ENCODE measurements around the gene TBC1D5.

Gene TBC1D5

GRCh38 chr3:17585394-17586325, 156.8 kb downstream of the TBC1D5 start:
- Histone ChIP-seq H3K4me1 (ENCODE audit: control insufficient read depth, insufficient read depth, low read length) (peaks cover 12% of the 10 kb centered on the region), H3K4me3 (ENCODE audit: low read depth, low read length) (no peak overlapping the region), H3K9ac (ENCODE audit: low read depth, low read length) (no peak overlapping the region), H3K36me3 (ENCODE audit: control insufficient read depth, insufficient read depth, low read length) (no peaks in the 10 kb centered on the region), H3K9me3 (ENCODE audit: control insufficient read depth, insufficient read depth, low read length) (peaks cover 9% of the 10 kb centered on the region), H3K27ac (ENCODE audit: low read depth, low read length) (peak overlapping the region; percentile 65), H3K27me3 (ENCODE audit: control insufficient read depth, insufficient read depth, low read length) (no peaks in the 10 kb centered on the region)

GRCh38 chr3:17584066-17584465, 158.4 kb downstream of the TBC1D5 start:
- no peak overlapping the region for H3K4me3 ChIP-seq (ENCODE audit: low read depth, low read length)
- H3K9me3 ChIP-seq (ENCODE audit: control insufficient read depth, insufficient read depth, low read length): no peaks in the 10 kb centered on the region
- H3K27me3 ChIP-seq (ENCODE audit: control insufficient read depth, insufficient read depth, low read length): no peaks in the 10 kb centered on the region
- H3K9ac ChIP-seq (ENCODE audit: low read depth, low read length): no peak overlapping the region
- H3K27ac ChIP-seq (ENCODE audit: low read depth, low read length): no peak overlapping the region
- H3K4me1 ChIP-seq (ENCODE audit: control insufficient read depth, insufficient read depth, low read length): peaks cover 12% of the 10 kb centered on the region
- H3K36me3 ChIP-seq (ENCODE audit: control insufficient read depth, insufficient read depth, low read length): no peaks in the 10 kb centered on the region

- H3K9me3 ChIP-seq (ENCODE audit: control insufficient read depth, insufficient read depth, low read length): no peaks in the 10 kb centered on the region
- peaks cover 12% of the 10 kb centered on the region for H3K4me1 ChIP-seq (ENCODE audit: control insufficient read depth, insufficient read depth, low read length)
- H3K27ac ChIP-seq (ENCODE audit: low read depth, low read length): no peak overlapping the region
- H3K4me3 ChIP-seq (ENCODE audit: low read depth, low read length): no peak overlapping the region
- no peaks in the 10 kb centered on the region for H3K36me3 ChIP-seq (ENCODE audit: control insufficient read depth, insufficient read depth, low read length)
- no peak overlapping the region for H3K9ac ChIP-seq (ENCODE audit: low read depth, low read length)
- no peaks in the 10 kb centered on the region for H3K27me3 ChIP-seq (ENCODE audit: control insufficient read depth, insufficient read depth, low read length)
These were observed 158.9 kb downstream of the TBC1D5 start for GRCh38 chr3:17583530-17583929.

GRCh38 chr3:17581421-17582080, 160.9 kb downstream of the TBC1D5 start:
- peaks cover 12% of the 10 kb centered on the region for H3K4me1 ChIP-seq (ENCODE audit: control insufficient read depth, insufficient read depth, low read length)
- no peaks in the 10 kb centered on the region for H3K9me3 ChIP-seq (ENCODE audit: control insufficient read depth, insufficient read depth, low read length)
- no peak overlapping the region for H3K4me3 ChIP-seq (ENCODE audit: low read depth, low read length)
- no peak overlapping the region for H3K9ac ChIP-seq (ENCODE audit: low read depth, low read length)
- no peaks in the 10 kb centered on the region for H3K36me3 ChIP-seq (ENCODE audit: control insufficient read depth, insufficient read depth, low read length)
- no peaks in the 10 kb centered on the region for H3K27me3 ChIP-seq (ENCODE audit: control insufficient read depth, insufficient read depth, low read length)
- no peak overlapping the region for H3K27ac ChIP-seq (ENCODE audit: low read depth, low read length)

GRCh38 chr3:17580901-17581300, 161.5 kb downstream of the TBC1D5 start:
- Histone ChIP-seq H3K4me1 (ENCODE audit: control insufficient read depth, insufficient read depth, low read length) (peaks cover 6% of the 10 kb centered on the region), H3K4me3 (ENCODE audit: low read depth, low read length) (no peak overlapping the region), H3K27ac (ENCODE audit: low read depth, low read length) (no peak overlapping the region)

GRCh38 chr3:17579289-17580031, 163.0 kb downstream of the TBC1D5 start:
- H3K27me3 ChIP-seq (ENCODE audit: control insufficient read depth, insufficient read depth, low read length): no peaks in the 10 kb centered on the region
- no peak overlapping the region for H3K27ac ChIP-seq (ENCODE audit: low read depth, low read length)
- no peak overlapping the region for H3K9ac ChIP-seq (ENCODE audit: low read depth, low read length)
- no peaks in the 10 kb centered on the region for H3K9me3 ChIP-seq (ENCODE audit: control insufficient read depth, insufficient read depth, low read length)
- no peaks in the 10 kb centered on the region for H3K36me3 ChIP-seq (ENCODE audit: control insufficient read depth, insufficient read depth, low read length)
- no peaks in the 10 kb centered on the region for H3K4me1 ChIP-seq (ENCODE audit: control insufficient read depth, insufficient read depth, low read length)
- no peak overlapping the region for H3K4me3 ChIP-seq (ENCODE audit: low read depth, low read length)

More at GRCh38 chr3:17580901-17581300, 161.5 kb downstream of the TBC1D5 start:
- H3K27me3 ChIP-seq (ENCODE audit: control insufficient read depth, insufficient read depth, low read length): no peaks in the 10 kb centered on the region
- no peaks in the 10 kb centered on the region for H3K36me3 ChIP-seq (ENCODE audit: control insufficient read depth, insufficient read depth, low read length)
- H3K9ac ChIP-seq (ENCODE audit: low read depth, low read length): no peak overlapping the region
- no peaks in the 10 kb centered on the region for H3K9me3 ChIP-seq (ENCODE audit: control insufficient read depth, insufficient read depth, low read length)

GRCh38 chr3:17577796-17578520, 164.5 kb downstream of the TBC1D5 start:
- H3K4me3 ChIP-seq (ENCODE audit: low read depth, low read length): no peak overlapping the region
- no peak overlapping the region for H3K27ac ChIP-seq (ENCODE audit: low read depth, low read length)
- H3K36me3 ChIP-seq (ENCODE audit: control insufficient read depth, insufficient read depth, low read length): no peaks in the 10 kb centered on the region
- H3K9me3 ChIP-seq (ENCODE audit: control insufficient read depth, insufficient read depth, low read length): no peaks in the 10 kb centered on the region
- H3K27me3 ChIP-seq (ENCODE audit: control insufficient read depth, insufficient read depth, low read length): no peaks in the 10 kb centered on the region
- no peaks in the 10 kb centered on the region for H3K4me1 ChIP-seq (ENCODE audit: control insufficient read depth, insufficient read depth, low read length)
- no peak overlapping the region for H3K9ac ChIP-seq (ENCODE audit: low read depth, low read length)

- no peak overlapping the region for H3K4me3 ChIP-seq (ENCODE audit: low read depth, low read length)
- H3K27ac ChIP-seq (ENCODE audit: low read depth, low read length): no peak overlapping the region
- no peaks in the 10 kb centered on the region for H3K27me3 ChIP-seq (ENCODE audit: control insufficient read depth, insufficient read depth, low read length)
- H3K36me3 ChIP-seq (ENCODE audit: control insufficient read depth, insufficient read depth, low read length): no peaks in the 10 kb centered on the region
- H3K9me3 ChIP-seq (ENCODE audit: control insufficient read depth, insufficient read depth, low read length): no peaks in the 10 kb centered on the region
- H3K4me1 ChIP-seq (ENCODE audit: control insufficient read depth, insufficient read depth, low read length): no peaks in the 10 kb centered on the region
- no peak overlapping the region for H3K9ac ChIP-seq (ENCODE audit: low read depth, low read length)
These were observed 169.0 kb downstream of the TBC1D5 start for GRCh38 chr3:17573396-17573795.

- H3K4me3 ChIP-seq (ENCODE audit: low read depth, low read length): no peak overlapping the region
- H3K9ac ChIP-seq (ENCODE audit: low read depth, low read length): no peak overlapping the region
- no peaks in the 10 kb centered on the region for H3K4me1 ChIP-seq (ENCODE audit: control insufficient read depth, insufficient read depth, low read length)
- H3K9me3 ChIP-seq (ENCODE audit: control insufficient read depth, insufficient read depth, low read length): no peaks in the 10 kb centered on the region
- no peaks in the 10 kb centered on the region for H3K36me3 ChIP-seq (ENCODE audit: control insufficient read depth, insufficient read depth, low read length)
- H3K27me3 ChIP-seq (ENCODE audit: control insufficient read depth, insufficient read depth, low read length): no peaks in the 10 kb centered on the region
- H3K27ac ChIP-seq (ENCODE audit: low read depth, low read length): no peak overlapping the region
These were observed 170.7 kb downstream of the TBC1D5 start for GRCh38 chr3:17571686-17572085.

GRCh38 chr3:17562845-17563244, 179.6 kb downstream of the TBC1D5 start:
- Histone ChIP-seq H3K36me3 (ENCODE audit: control insufficient read depth, insufficient read depth, low read length) (no peaks in the 10 kb centered on the region), H3K4me3 (ENCODE audit: low read depth, low read length) (no peak overlapping the region), H3K27me3 (ENCODE audit: control insufficient read depth, insufficient read depth, low read length) (no peaks in the 10 kb centered on the region), H3K27ac (ENCODE audit: low read depth, low read length) (no peak overlapping the region), H3K9me3 (ENCODE audit: control insufficient read depth, insufficient read depth, low read length) (no peaks in the 10 kb centered on the region), H3K4me1 (ENCODE audit: control insufficient read depth, insufficient read depth, low read length) (0 out of 2 replicates have a peak, but pooled peaks cover 5% of the 10 kb centered on the region), H3K9ac (ENCODE audit: low read depth, low read length) (no peak overlapping the region)
